Prostate gland (tissue), 2 donors: ENCODE data around the gene ALOX12. TPM values are rescaled to one million over a fixed set of nuclear protein-coding genes. Genes with fewer than 3 reads are reported as not detected.

ENCODE experiments used
- DNase-seq: peaks from one replicate; pipeline ENCODE4 v3.0.0-alpha.2; 2019; ENCODE audit warnings: low spot score
- H3K27ac ChIP-seq, 2 donors: fragments of 200-600 bp; sonication (generic); 2 replicates each; pipeline ENCODE4 v1.5.1; 2017 to 2019
- H3K27me3 ChIP-seq: fragments of 200-600 bp; sonication (generic); replicated peaks from 2 replicates; pipeline ENCODE4 v1.5.1; 2019; ENCODE audit not compliant: insufficient read depth
- H3K36me3 ChIP-seq, 2 donors: fragments of 200-600 bp; sonication (generic); 1 replicate in 1 of 2; 2 replicates in 1 of 2; pipeline versions ENCODE4 v1.5.1 to v1.8.1; 2017 to 2019
- H3K4me1 ChIP-seq: fragments of 200-600 bp; sonication (generic); replicated peaks from 2 replicates; pipeline ENCODE4 v1.5.1; 2019
- H3K4me3 ChIP-seq, 2 donors: fragments of 200-600 bp; sonication (generic); 2 replicates each; pipeline ENCODE4 v1.5.1; 2017 to 2019
- H3K9me3 ChIP-seq: fragments of 200-600 bp; sonication (generic); 2 replicates; pipeline ENCODE4 v1.5.1; 2017
- POLR2A ChIP-seq: fragments of 450-650 bp; IDR thresholded peaks from one replicate; pipeline ENCODE4 v1.6.1; 2016; ENCODE audit warnings: antibody characterized with exemption, mild to moderate bottlenecking
- WGBS: methylation state at CpG from one replicate; pipeline ENCODE4 v1.1.5; 2018; 5-methylcytosine and 5-hydroxymethylcytosine counted together
- intact Hi-C: fragments of 100-400 bp; cut with DNase I; formaldehyde crosslinking; loops from one replicate; pipeline ENCODE4 v1.14.2; 2022
- total RNA-seq, 2 donors: library from RNA; depleted of rRNA; stranded (reverse); fragments of >200 nt; gene quantifications; one replicate each; pipeline ENCODE4 v1.1.0, GENCODE V29; 2016
- TF ChIP-seq, protein P1 (sequence below), 4 experiments: fragments of 200-600 bp in 2 of 4; fragments of 450-650 bp in 2 of 4; sonication (generic) in 2 of 4; IDR thresholded peaks; 1 replicate in 3 of 4; 2 replicates in 1 of 4; pipeline ENCODE4 v1.5.1; 2016 to 2019; ENCODE audit warnings: antibody characterized with exemption in 4 of 4, mild to moderate bottlenecking in 2 of 4, moderate library complexity in 2 of 4

ALOX12 gene
- total RNA-seq, 2 donors from 2014 or later = 0.27 to 0.62 TPM

DNA sequence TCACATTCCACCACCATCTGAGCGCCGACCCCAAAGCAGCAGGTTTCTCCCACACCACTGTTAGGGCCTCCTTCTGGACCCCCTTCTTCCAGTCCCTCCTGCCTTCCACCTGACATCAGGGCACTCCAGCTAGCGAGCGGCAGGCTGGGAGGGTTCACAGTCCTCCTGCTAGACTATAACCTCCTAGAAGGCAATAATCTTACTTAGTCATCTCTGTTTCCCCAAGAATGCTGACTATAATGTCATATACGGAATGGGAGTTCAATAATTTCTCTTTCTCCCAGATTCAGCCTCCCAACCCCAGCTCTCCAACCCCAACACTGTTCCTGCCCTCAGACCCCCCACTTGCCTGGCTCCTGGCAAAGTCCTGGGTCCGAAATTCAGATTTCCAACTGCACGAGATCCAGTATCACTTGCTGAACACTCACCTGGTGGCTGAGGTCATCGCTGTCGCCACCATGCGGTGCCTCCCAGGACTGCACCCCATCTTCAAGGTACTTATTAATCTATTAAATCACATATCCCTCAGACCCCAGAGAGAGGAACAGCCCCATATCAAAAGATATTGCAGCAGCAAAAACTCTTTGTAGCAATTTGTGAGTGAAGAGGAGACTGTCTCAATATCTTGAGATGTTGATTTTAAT is 5.6 kb downstream of the ALOX12 start:
- no peak for DNase-seq
- no peaks in the 10 kb centered on the region for H3K9me3 ChIP-seq
- no peak overlapping the region for H3K4me3 ChIP-seq
- WGBS = 69% methylated on average over 10 of the region's 10 CpGs
- H3K36me3 ChIP-seq = peaks cover 0 to 3% of the 10 kb centered on the region in 2 donors
- TF ChIP-seq, protein P1, sequence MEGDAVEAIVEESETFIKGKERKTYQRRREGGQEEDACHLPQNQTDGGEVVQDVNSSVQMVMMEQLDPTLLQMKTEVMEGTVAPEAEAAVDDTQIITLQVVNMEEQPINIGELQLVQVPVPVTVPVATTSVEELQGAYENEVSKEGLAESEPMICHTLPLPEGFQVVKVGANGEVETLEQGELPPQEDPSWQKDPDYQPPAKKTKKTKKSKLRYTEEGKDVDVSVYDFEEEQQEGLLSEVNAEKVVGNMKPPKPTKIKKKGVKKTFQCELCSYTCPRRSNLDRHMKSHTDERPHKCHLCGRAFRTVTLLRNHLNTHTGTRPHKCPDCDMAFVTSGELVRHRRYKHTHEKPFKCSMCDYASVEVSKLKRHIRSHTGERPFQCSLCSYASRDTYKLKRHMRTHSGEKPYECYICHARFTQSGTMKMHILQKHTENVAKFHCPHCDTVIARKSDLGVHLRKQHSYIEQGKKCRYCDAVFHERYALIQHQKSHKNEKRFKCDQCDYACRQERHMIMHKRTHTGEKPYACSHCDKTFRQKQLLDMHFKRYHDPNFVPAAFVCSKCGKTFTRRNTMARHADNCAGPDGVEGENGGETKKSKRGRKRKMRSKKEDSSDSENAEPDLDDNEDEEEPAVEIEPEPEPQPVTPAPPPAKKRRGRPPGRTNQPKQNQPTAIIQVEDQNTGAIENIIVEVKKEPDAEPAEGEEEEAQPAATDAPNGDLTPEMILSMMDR (IDR thresholded peaks at IDR 0.05) = peak in 1 of 4 experiments; percentile 27
- no peak for TF ChIP-seq POLR2A
- no peaks in the 10 kb centered on the region for H3K4me1 ChIP-seq
- no peaks in the 10 kb centered on the region for H3K27me3 ChIP-seq
- intact Hi-C loops = loop anchor here (5.0 kb wide), 1 partner anchor 334 kb away; no protein-coding TSS in a partner anchor
- H3K27ac ChIP-seq = no peak overlapping the region

GRCh38 chr17:7002288-7003047 is 6.6 kb downstream of the ALOX12 start:
- Histone ChIP-seq H3K27me3 (no peaks in the 10 kb centered on the region), H3K36me3 (peaks cover 0 to 3% of the 10 kb centered on the region in 2 donors), H3K4me3 (no peak overlapping the region), H3K27ac (no peak overlapping the region), H3K4me1 (no peaks in the 10 kb centered on the region), H3K9me3 (no peaks in the 10 kb centered on the region)
- WGBS = 92% methylated on average over 6 of the region's 6 CpGs
- no peak for DNase-seq
- intact Hi-C loops = loop anchor here (5.0 kb wide), 1 partner anchor 335 kb away; no protein-coding TSS in a partner anchor
- TF ChIP-seq, protein P1 (IDR thresholded peaks at IDR 0.05) = no peak

DNA sequence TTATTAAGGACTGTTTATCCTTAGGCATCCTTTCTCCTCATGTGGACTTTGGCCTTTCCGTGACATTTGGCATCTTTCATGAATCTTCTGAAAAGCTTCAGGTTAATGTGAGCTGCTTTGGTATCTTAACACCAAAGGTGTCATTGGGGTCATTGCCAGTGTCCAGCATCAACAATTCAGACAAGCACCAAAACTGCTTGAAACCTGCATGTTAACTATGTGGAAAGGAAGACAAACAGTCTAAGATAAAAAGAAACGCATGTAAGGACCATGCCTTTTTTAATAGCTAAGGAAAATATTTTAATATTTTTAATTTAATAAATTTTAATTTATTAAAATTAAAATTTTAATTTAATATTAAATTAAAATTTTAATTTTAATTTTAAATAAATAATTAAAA is 7.9 kb downstream of the ALOX12 start:
- H3K9me3 ChIP-seq = no peaks in the 10 kb centered on the region
- H3K27me3 ChIP-seq = no peaks in the 10 kb centered on the region
- no peak for DNase-seq
- H3K4me3 ChIP-seq = no peak overlapping the region
- 94% methylated on average over 2 of the region's 2 CpGs for WGBS
- H3K4me1 ChIP-seq = no peaks in the 10 kb centered on the region
- intact Hi-C loops = loop anchor here (5.0 kb wide), 1 partner anchor 336 kb away; no protein-coding TSS in a partner anchor
- H3K27ac ChIP-seq = no peak overlapping the region
- TF ChIP-seq POLR2A = no peak
- TF ChIP-seq, protein P1 (IDR thresholded peaks at IDR 0.05) = no peak
- H3K36me3 ChIP-seq = peaks cover 0 to 3% of the 10 kb centered on the region in 2 donors

- DNase-seq = peak; percentile 47
- 97% methylated on average over 2 of the region's 2 CpGs for WGBS
- no peaks in the 10 kb centered on the region for H3K4me1 ChIP-seq
- no peak for TF ChIP-seq POLR2A
- TF ChIP-seq, protein P1 (IDR thresholded peaks at IDR 0.05) = peak; percentile 39 to 71 (median 66)
- no peaks in the 10 kb centered on the region for H3K9me3 ChIP-seq
- no peak overlapping the region for H3K27ac ChIP-seq
- H3K27me3 ChIP-seq = no peaks in the 10 kb centered on the region
- H3K4me3 ChIP-seq = no peak overlapping the region
- intact Hi-C loops = loop anchor here (5.0 kb wide), 2 partner anchors 92 to 337 kb away; no protein-coding TSS in a partner anchor
- H3K36me3 ChIP-seq = no peaks in the 10 kb centered on the region
Observed at GRCh38 chr17:7004398-7005253, 8.8 kb downstream of the ALOX12 start.
